Central memory CD8-positive, alpha-beta T cell (primary cell): ENCODE data around the gene TAF11L5.
"Not testable (repeated sequence)": the region's sequence is repeated elsewhere in the genome, so short reads cannot be mapped to it uniquely, and the experiment has no call there.

Experiments
- ATAC-seq: fragments of 150-1000 bp; cut with Tn5 transposase; replicated peaks from 2 replicates; pipeline ENCODE4 v1.10.0; 2022; ENCODE audit warnings: mild to moderate bottlenecking, moderate FRiP score, moderate number of reproducible peaks; ENCODE audit not compliant: poor library complexity, severe bottlenecking; ENCODE audit errors: extremely low read depth
- DNase-seq, 2 donors: peaks; one replicate each; pipeline ENCODE4 v3.0.0; 2021; ENCODE audit warnings: low spot score in 2 of 2
- H3K27ac Mint-ChIP-seq: one replicate; pipeline ENCODE4 v1.8.0; 2022; ENCODE audit warnings: low read depth, mild to moderate bottlenecking, moderate library complexity, mixed read lengths
- H3K27me3 Mint-ChIP-seq: one replicate; pipeline ENCODE4 v1.8.0; 2022; ENCODE audit warnings: mixed read lengths
- H3K36me3 Mint-ChIP-seq: one replicate; pipeline ENCODE4 v1.8.0; 2022; ENCODE audit warnings: mild to moderate bottlenecking, moderate library complexity, mixed read lengths; ENCODE audit not compliant: insufficient read depth
- H3K4me1 Mint-ChIP-seq: one replicate; pipeline ENCODE4 v1.8.0; 2022; ENCODE audit warnings: mixed read lengths
- H3K4me3 Mint-ChIP-seq: one replicate; pipeline ENCODE4 v1.8.0; 2022; ENCODE audit warnings: mild to moderate bottlenecking, moderate library complexity, mixed read lengths
- H3K9me3 Mint-ChIP-seq: one replicate; pipeline ENCODE4 v1.8.0; 2022; ENCODE audit warnings: mixed read lengths

The TAF11L5 gene

DNA sequence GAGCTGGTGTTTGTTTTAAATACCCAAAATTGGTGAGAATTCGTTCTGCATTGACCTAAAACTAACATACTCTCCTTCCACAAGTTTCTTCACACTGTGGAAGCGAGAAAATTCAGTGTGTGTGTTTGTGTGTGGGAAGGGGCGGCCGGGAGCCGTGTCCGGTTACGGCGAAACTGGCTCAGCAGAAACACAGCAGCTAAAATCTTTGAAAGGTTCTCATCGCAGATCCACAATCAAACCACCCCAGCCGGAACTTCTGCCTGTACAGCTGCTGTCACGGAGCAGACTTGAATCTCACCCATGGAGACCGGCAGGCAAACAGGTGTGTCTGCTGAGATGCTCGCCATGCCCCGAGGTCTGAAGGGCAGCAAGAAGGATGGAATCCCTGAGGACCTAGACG, at the start of gene TAF11L5:
Gene TAF11L5 (plus strand): TSS at position 301 of the 400 bp plus-strand sequence.
- H3K9me3 Mint-ChIP-seq, H3K4me3 Mint-ChIP-seq, H3K36me3 Mint-ChIP-seq, ATAC-seq, DNase-seq, H3K4me1 Mint-ChIP-seq, H3K27ac Mint-ChIP-seq, H3K27me3 Mint-ChIP-seq: not testable (repeated sequence)

DNA sequence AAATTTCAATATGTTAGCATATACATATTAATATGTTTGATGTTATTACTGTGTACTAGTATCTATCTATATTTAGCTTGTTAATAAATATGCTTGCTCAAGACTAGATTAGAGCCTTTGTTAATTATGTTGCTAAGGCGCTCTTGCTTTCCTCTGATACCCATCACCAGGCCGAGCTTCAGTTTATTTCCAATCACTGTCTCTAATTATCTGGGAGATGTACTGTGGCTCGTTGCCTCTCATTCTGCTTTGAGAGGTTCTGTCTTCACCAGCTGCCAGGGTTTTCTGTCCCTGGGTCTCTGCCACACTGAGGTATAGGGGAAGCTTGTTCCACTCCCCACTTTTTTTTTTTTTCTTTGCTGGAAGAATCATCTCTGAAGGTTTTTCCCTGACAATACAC, 48.0 kb upstream of the TAF11L5 start:
- no peaks in the 10 kb centered on the region for H3K4me1 Mint-ChIP-seq
- H3K4me3 Mint-ChIP-seq, result no peak overlapping the region
- H3K27me3 Mint-ChIP-seq, result no peaks in the 10 kb centered on the region
- H3K9me3 Mint-ChIP-seq, result peaks cover 14% of the 10 kb centered on the region
- no peaks in the 10 kb centered on the region for H3K36me3 Mint-ChIP-seq
- no peak overlapping the region for H3K27ac Mint-ChIP-seq
- no peak for ATAC-seq
- DNase-seq, result no peak

DNA sequence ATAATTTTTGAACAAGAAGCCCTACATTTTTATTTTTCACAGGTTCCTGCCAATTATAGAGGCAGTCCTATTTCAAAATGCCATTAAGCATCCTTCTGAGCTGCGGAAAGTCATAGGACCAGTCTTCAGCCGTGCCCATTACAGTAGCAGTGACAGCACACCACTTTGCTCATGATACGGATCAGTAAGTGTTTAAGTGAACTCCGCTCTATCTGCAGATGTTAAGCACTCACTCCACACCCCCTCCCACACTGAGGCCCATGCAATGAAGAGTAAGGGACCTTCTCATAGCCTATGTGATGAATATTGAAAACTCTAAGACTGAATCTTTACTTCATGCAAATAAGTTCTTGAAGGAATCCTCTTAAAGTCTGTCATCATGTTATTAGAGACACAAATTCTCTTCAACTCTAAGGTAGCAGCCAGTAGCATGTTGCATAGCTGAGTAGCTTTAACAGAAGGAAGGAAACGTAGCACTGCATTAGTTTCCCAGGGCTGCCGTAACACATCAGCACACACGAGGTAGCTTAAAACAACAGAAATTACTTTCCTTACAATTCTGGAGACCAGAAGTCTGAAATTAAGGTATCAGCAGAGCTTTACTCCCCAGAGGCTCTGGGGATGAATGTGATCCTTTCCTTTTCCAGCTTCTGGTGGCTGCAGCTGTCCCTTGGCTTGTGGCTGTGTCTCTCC, 47.3 kb upstream of the TAF11L5 start:
- Mint-ChIP-seq H3K27ac (no peak overlapping the region), H3K27me3 (no peaks in the 10 kb centered on the region), H3K36me3 (no peaks in the 10 kb centered on the region), H3K4me3 (no peak overlapping the region), H3K4me1 (no peaks in the 10 kb centered on the region), H3K9me3 (peaks cover 11% of the 10 kb centered on the region)
- DNase-seq (no peak), ATAC-seq (no peak)

DNA sequence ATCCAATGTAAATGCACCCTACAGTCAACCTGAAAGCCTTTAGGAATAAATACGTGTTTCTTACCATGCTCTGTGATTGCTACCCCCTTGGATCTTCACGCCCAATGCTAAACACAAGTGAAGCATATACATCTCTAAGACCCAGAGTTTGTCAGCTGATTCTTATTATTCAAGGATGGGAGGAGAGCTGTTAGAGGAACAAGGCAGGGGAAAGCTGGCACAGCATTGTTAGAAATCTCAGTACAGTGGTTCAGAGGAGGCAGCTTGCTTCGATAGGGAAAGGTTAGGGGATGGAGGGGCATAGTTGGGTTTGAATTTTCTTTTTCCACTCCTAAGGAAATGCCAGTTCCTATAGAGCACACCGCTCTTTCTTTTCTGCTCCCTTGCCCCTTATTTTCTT, 43.7 kb upstream of the TAF11L5 start:
- H3K9me3 Mint-ChIP-seq, result peaks cover 15% of the 10 kb centered on the region
- H3K36me3 Mint-ChIP-seq, result no peaks in the 10 kb centered on the region
- DNase-seq (no peak), ATAC-seq (no peak)
- no peak overlapping the region for H3K4me3 Mint-ChIP-seq
- H3K4me1 Mint-ChIP-seq, result no peaks in the 10 kb centered on the region
- no peaks in the 10 kb centered on the region for H3K27me3 Mint-ChIP-seq
- H3K27ac Mint-ChIP-seq, result no peak overlapping the region

DNA sequence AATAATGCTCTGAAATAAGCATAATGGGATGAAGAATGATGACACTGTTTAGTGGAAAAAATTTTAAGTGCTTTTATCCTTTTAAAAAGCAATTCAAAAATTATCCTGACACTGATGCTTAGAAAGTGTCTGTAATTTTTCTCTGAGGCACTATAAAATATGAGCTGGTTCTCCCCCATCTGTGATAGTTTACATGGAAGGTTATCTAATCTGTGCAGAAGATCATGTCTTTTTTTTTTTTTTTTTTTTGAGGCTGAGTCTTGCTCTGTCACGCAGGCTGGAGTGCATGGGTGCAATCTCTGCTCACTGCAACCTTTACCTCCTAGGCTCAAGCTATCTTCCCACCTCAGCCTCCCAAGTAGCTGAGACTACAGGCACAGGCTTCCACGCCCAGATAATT, 42.2 kb upstream of the TAF11L5 start:
- no peaks in the 10 kb centered on the region for H3K4me1 Mint-ChIP-seq

DNA sequence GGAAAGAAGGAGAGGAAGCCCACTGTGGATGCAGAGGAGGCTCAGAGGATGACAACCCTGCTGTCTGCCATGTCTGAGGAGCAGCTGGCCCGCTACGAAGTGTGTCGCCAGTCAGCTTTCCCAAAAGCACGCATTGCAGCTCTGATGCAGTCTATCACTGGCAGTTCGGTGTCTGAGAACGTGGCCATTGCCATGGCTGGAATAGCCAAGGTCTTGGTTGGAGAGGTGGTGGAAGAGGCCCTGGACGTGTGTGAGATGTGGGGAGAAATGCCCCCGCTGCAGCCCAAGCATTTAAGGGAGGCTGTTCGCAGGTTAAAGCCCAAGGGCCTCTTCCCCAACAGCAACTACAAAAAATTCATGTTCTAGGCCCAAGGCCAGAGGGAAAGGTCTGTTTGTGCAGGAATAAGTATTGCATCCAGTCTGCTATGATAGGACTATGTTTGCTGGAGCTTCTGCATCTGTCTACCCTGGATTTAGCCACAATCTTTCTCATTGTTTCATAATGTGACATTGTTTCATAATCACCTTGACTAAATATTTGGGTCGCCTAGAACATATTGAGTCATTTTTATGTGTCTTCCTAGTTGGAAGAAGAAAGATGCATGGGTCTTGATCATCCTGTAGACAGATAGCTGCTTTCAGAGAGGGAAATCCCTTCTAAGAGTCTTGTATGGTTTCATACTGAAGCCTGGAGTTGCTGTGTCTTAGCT, 38.4 kb upstream of the TAF11L5 start:
- H3K36me3 Mint-ChIP-seq, H3K4me1 Mint-ChIP-seq, ATAC-seq, H3K4me3 Mint-ChIP-seq, H3K27ac Mint-ChIP-seq, DNase-seq, H3K27me3 Mint-ChIP-seq: not testable (repeated sequence)
- peaks cover 11% of the 10 kb centered on the region for H3K9me3 Mint-ChIP-seq

More for the DNA sequence above, 42.2 kb upstream of the TAF11L5 start:
- no peaks in the 10 kb centered on the region for H3K27me3 Mint-ChIP-seq
- no peak for ATAC-seq
- no peak for DNase-seq
- no peak overlapping the region for H3K4me3 Mint-ChIP-seq
- H3K36me3 Mint-ChIP-seq, result no peaks in the 10 kb centered on the region
- H3K9me3 Mint-ChIP-seq, result peaks cover 16% of the 10 kb centered on the region
- no peak overlapping the region for H3K27ac Mint-ChIP-seq

DNA sequence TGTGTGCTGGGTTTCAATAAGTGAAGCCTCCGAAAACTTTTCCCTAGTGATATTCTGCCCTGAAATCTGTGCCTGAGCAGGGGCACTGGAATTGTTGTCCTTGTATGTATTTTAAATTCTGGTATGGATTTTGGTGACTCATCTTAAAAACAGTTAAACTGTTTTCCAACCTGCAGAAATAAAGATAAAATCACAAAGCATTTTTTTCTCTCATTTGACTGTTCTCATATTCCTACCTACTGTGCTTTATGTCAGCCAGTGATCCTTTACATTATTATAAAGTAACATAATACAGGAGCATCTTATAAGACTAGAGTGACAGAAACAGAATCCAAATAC, 37.9 kb upstream of the TAF11L5 start:
- peaks cover 11% of the 10 kb centered on the region for H3K9me3 Mint-ChIP-seq
- H3K4me1 Mint-ChIP-seq, result no peaks in the 10 kb centered on the region
- no peak overlapping the region for H3K4me3 Mint-ChIP-seq
- no peak overlapping the region for H3K27ac Mint-ChIP-seq
- H3K27me3 Mint-ChIP-seq, result no peaks in the 10 kb centered on the region
- no peaks in the 10 kb centered on the region for H3K36me3 Mint-ChIP-seq
- ATAC-seq, result no peak
- DNase-seq, result no peak

DNA sequence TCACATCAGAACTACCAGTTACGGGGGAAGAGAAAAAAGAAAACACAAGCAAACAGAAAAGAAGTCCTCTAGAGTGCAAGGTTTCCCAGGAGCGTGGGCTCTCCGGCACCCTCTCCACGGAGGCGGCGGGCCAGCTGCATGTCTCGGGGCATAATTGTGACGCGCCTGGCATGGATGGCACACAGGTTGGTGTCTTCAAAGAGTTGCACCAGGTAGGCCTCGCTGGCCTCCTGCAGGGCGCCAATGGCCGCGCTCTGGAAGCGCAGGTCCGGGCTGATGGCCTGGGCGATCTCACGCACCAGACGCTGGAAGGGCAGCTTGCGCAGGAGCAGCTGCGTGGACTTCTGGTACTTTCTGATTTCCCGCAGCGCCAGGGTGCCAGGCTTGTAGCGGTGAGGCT, 33.8 kb upstream of the TAF11L5 start:
- H3K4me1 Mint-ChIP-seq, H3K27me3 Mint-ChIP-seq, H3K27ac Mint-ChIP-seq, DNase-seq, H3K36me3 Mint-ChIP-seq, H3K4me3 Mint-ChIP-seq, ATAC-seq: not testable (repeated sequence)
- H3K9me3 Mint-ChIP-seq, result peaks cover 15% of the 10 kb centered on the region

DNA sequence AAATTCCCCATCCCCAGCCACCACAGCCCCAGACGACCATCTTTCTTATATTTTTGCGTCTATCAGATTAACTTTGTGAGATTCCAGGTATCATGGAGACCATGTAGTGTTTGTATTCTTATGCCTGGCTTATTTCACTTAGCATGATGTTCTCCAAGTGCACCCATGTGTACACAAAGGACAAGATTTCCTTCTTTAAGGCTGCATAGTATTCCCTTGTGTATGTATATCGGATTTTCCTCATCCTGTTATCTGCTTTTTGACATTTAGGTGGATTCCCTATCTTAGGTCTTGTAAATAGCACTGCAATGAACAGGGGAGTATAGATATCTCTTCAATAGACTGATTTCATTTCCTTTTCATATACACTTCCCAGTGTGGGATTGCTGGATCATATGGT, 32.3 kb upstream of the TAF11L5 start:
- H3K4me1 Mint-ChIP-seq, result no peaks in the 10 kb centered on the region
- H3K27me3 Mint-ChIP-seq, result no peaks in the 10 kb centered on the region
- no peak for ATAC-seq
- H3K27ac Mint-ChIP-seq, result no peak overlapping the region
- DNase-seq, result no peak
- no peaks in the 10 kb centered on the region for H3K36me3 Mint-ChIP-seq
- peaks cover 12% of the 10 kb centered on the region for H3K9me3 Mint-ChIP-seq
- no peak overlapping the region for H3K4me3 Mint-ChIP-seq

DNA sequence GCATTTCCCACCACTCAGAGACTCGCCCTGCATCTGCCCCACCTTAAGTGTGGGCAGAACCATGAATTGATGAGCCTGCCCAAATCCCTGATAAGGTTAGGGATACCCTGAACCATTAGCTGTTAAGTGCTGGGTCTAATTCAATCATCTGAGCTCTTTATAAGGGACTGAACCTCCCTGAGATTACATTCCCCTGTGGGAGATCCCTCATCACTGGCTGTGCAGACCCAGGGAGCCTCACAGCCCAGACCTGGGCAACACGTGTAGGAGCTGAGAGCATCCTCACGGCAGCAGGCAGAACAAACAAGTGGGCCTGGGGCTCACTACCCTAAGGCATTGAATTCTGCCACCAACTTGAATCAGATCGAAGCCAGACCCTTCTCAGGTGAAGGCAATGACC, 27.6 kb upstream of the TAF11L5 start:
- H3K27me3 Mint-ChIP-seq, result no peaks in the 10 kb centered on the region
- no peaks in the 10 kb centered on the region for H3K36me3 Mint-ChIP-seq
- H3K4me1 Mint-ChIP-seq, result no peaks in the 10 kb centered on the region
- DNase-seq (no peak), ATAC-seq (no peak)
- no peak overlapping the region for H3K27ac Mint-ChIP-seq
- H3K4me3 Mint-ChIP-seq, result no peak overlapping the region
- peaks cover 17% of the 10 kb centered on the region for H3K9me3 Mint-ChIP-seq

DNA sequence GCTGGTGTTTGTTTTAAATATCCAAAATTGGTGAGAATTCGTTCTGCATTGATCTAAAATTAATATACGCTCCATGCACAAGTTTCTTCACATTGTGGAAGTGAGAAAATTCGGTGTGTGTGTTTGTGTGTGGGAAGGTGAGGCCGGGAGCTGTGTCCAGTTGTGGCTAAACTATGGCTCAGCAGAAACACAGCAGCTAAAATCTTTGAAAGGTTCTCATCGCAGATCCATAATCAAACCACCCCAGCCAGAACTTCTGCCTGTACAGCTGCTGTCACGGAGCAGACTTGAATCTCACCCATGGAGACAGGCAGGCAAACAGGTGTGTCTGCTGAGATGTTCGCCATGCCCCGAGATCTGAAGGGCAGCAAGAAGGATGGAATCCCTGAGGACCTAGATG, 27.1 kb upstream of the TAF11L5 start, which contains the start of gene TAF11L2:
Gene TAF11L2 (plus strand): TSS at position 301 of the 400 bp plus-strand sequence.
- not testable (repeated sequence) for ATAC-seq, H3K4me3 Mint-ChIP-seq, H3K27me3 Mint-ChIP-seq, H3K4me1 Mint-ChIP-seq, H3K27ac Mint-ChIP-seq, DNase-seq, H3K36me3 Mint-ChIP-seq
- peaks cover 13% of the 10 kb centered on the region for H3K9me3 Mint-ChIP-seq

DNA sequence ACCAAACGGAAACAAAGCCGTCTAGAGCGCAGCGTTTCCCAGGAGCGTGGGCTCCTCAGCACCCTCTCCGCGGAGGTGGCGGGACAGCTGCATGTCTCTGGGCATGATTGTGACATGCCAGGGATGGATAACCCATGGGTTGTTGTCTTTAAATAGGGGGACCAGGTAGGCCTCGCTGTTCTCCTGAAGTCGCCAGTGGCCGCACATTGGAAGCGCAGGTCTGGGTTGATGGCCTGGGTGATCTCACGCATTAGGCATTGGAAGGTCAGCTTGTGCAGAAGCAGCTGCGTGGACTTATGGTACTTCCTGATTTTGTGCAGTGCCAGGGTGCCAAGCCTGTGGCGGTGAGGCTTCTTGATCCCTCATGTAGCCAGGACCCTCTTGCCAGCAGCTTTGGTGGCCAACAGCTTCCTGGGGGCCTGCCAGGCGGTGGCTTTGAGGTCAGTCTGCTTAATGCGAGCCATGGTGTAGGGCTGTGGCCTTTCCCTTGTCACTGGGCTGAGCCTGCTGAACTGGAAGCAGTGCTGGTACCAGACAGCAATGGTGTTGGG, 13.2 kb upstream of the TAF11L5 start:
- Mint-ChIP-seq H3K27ac (no peak overlapping the region), H3K27me3 (no peaks in the 10 kb centered on the region), H3K4me3 (no peak overlapping the region), H3K36me3 (no peaks in the 10 kb centered on the region), H3K9me3 (peaks cover 17% of the 10 kb centered on the region), H3K4me1 (no peaks in the 10 kb centered on the region)
- ATAC-seq (no peak), DNase-seq (no peak)

DNA sequence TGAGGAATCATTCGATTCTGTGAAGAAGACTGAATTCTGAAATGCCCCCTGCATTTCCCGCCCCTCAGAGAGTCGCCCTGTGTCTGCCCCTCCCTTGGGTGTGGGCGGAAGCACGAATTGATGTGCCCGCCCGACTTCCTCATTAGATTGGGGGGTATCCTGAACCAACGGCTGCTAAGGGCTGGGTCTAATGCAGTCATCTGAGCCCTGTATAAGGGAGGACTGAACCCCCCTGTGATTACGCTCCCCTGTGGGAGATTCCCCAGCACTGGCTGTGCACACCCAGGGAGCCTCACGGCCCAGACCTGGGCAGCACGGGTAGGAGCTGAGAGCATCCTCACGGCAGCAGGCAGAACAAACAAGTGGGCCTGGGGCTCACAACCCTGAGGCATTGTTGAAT, 7.5 kb upstream of the TAF11L5 start:
- ATAC-seq, H3K36me3 Mint-ChIP-seq, H3K4me3 Mint-ChIP-seq, H3K4me1 Mint-ChIP-seq, H3K27ac Mint-ChIP-seq, H3K27me3 Mint-ChIP-seq, H3K9me3 Mint-ChIP-seq: not testable (repeated sequence)
- DNase-seq, result peak in 1 of 2 donors; percentile 33
